Suppressor macrophage treated with lipopolysaccharide for 1 hour (primary cell): ENCODE measurements around the gene FAM76B.

Experiments used
- DNase-seq, 3 donors: peaks; one replicate each; pipeline ENCODE4 v3.0.0-alpha.2; 2020 to 2022

Gene FAM76B

DNA sequence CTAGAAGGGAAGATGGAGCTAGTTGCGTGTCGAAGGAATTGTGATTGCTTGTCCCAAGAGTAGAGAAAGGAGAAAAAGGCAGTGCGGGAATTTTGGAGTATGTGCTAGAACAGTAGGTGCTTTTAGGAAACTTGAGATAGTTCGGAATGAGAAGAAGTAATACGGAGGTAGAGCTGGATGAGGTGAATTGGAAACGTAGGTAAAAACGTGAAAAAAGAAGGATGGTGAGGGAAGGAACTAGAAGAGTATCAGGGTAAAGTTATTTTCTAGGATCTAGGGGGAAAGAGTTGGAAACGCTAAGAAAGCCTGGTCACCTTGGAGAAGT lies 2.1 kb upstream of the FAM76B start:
- no peak for DNase-seq

GRCh38 chr11:95790933-95791708 lies 1.5 kb upstream of the FAM76B start:
- peak; percentile 34 to 64 (median 51) for DNase-seq

- peak; percentile 99 to 100 (median 100) for DNase-seq
Observed at GRCh38 chr11:95790123-95790932, 746 bp upstream of the FAM76B start, which contains the start of gene CEP57. Gene CEP57, plus strand, starts transcription at chr11:95790498. Its CDS starts 201 bp downstream, at chr11:95790699.

DNA sequence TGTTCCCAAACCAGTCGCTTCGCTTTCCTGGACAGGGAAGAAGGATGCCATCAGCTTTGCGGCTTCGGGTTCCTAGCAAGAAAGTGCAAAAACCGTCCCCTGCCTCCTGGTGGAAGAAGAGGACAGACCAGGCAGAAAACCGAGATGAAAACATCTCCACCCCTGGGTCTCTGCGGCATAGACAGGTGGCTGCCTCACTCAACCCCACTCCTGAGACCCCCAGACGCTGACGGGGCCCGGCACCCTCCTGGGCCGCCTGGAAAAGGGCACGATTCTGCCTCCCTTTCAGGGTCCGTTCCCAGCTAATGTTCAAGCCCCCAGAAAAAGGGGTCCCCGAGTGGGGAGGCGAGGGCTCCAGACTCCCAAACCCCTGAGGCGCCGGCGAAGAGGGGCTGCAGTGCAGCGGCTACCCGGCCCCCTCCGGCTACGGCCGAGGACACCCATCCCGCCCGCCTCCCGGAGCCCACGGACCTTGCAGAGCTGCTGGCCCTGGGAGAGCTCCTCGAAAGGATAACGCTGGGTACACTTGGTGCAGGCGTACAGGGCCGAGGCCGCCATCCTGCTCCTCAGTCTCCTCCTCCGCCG lies 569 bp downstream of the FAM76B start:
- DNase-seq = peak; percentile 29 to 42 (median 35)

GRCh38 chr11:95780544-95780943 lies 9.0 kb downstream of the FAM76B start:
- no peak for DNase-seq

DNA sequence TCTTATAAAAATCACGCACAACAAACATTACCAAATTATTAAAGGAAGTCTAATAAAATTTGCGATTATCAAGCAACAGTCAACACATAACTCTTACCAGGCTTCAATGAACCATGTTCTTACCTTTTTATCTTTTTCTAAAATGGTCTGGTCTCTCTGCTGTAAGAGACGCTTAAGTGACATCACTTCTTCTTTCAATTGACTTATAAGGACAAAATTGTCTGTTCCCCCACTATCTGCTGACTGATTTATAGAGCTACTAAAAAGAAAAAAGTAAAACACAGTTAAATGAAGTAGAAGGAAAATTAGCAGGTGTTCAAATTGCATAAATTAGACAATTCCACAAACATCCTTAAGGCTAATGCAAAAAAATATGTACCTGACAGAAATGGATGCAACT lies 10.9 kb downstream of the FAM76B start:
- no peak for DNase-seq

GRCh38 chr11:95776859-95777258 lies 12.7 kb downstream of the FAM76B start:
- DNase-seq = no peak

GRCh38 chr11:95768521-95768920 lies 21.1 kb downstream of the FAM76B start:
- no peak for DNase-seq

DNA sequence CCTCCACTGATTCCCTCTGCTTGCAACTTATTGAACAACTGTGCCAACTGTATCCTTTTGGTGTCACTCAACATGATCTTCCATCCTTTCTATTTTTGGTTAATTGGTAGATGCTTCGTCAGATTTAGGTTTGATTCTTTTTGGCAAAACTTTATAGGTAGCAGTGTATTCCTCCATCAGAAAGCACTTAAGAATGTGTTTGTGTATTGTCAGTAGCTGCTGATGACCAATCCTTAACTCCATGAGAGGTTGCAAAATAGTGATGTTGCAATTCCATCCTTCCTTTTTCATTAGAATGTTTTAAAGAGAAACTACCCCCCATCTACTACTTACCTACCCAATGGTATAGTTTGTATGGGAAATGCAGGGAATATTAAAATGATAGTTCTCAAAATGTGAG lies 22.1 kb downstream of the FAM76B start:
- peak; percentile 66 to 90 (median 89) for DNase-seq

- peak; percentile 32 to 80 (median 74) for DNase-seq
Observed at GRCh38 chr11:95766701-95767100, 22.9 kb downstream of the FAM76B start.

GRCh38 chr11:95764267-95764898 lies 25.2 kb downstream of the FAM76B start:
- peak; percentile 53 to 84 (median 81) for DNase-seq

DNA sequence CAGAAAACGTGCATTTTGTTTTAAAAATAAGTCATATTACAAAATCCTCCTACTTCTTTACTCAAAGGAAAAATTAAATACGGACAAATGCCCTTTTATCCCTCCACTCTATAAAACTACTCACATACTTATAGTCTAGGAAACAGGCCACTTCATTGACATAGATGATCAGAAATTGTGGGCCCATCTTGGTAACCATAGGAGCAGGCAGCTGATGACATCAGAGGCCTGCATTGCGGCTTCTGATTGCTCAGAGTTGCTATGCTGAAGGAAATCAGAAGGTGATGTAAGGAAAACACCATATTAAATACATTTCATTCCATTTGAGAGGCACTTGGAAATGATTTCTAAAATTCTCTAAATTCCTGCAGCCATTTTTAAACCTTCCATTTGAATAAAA lies 27.0 kb downstream of the FAM76B start:
- DNase-seq = no peak

DNA sequence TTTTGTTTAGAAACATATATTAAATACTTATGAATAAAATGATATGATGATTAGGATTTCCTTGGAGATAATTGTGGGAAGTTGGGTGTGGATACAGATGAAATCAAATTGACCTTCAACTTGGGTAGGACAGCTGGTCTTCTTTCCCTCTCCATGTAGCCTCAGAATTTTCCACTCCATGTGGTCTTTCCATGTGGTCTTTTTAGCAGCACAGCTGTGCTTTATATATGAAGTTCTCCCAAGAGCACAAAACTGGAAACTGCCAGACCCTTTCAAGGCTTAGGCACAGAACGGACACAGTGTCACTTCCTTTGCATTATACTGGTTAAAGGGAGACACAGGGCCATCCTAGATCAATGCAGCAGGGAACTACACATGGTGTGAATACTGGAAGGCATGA lies 28.6 kb downstream of the FAM76B start:
- DNase-seq = no peak

DNA sequence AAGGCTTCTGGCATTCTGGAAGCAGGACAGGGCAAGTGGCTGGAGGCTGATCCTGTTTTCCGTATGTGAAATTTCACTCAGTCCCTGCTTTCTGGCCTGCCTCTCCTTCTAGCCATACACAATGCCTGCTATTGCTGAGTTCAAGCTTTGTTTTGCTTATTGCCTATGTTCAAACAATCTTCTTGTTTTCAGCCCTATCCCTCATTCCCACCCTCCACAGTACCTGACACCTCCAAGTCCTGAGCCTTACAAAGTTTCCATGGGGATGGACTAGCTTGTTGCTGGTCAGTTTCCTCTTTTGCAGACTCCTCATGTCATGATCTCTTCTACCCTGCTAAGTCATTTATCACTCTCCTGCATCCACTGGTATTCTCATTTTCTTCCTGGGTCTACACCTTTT lies 38.1 kb downstream of the FAM76B start:
- no peak for DNase-seq

DNA sequence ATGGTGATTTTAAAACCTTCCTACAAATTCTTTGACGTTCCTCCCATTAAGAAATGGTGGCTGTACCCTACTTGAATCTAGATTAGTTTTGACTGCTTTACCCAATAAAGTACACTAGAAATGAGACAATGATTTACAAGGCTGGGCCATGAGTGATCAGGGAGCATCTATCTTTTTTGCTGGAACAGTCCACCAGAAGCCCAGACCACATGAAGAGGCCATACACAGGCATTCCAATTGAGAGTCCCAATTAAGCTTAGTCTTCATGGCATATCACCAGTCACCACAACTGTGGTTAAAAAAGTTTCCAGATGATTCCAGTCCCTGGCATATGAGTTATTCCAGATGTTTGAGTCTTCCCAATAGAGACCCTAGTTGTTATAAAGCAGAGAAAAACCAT lies 39.5 kb downstream of the FAM76B start:
- DNase-seq = no peak

GRCh38 chr11:95739108-95739938 lies 50.3 kb downstream of the FAM76B start:
- no peak for DNase-seq

DNA sequence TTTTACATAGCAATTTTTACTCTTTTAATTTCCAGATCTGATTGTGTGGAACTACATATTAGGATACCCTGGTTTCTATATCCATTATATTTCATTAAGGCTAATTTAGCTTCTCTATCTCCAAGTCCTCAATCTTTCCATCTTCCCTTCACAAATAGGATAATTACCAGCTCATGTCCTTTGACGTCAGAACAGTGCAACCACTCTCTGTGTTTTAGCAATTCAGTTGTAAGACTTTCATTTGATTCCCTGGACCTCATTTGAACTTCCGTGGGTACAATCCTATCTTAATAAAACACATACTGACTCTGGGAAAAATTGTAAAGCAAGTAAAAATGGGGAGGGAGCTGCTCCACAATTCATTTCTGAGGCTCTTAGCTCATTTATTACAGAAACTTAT lies 52.8 kb downstream of the FAM76B start:
- DNase-seq = no peak

DNA sequence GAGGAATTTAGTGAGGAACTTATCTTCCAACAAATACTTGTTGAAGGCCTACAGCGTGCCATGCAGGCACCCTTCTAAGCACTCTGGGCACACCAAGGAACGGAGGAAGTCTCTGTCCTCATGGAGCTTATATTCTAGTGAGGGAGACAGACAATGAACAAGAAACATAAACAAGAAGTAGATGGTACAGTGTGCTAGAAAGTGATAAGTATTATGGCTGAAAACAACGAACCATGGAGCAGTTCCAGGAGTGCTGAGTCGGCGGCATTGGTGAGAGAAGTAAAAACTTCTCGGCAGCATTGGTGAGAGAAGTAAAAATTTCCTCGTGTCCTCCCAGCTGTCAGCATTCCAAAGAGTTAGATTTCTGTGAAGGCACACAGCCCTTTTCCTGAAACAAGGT lies 53.2 kb downstream of the FAM76B start:
- no peak for DNase-seq

DNA sequence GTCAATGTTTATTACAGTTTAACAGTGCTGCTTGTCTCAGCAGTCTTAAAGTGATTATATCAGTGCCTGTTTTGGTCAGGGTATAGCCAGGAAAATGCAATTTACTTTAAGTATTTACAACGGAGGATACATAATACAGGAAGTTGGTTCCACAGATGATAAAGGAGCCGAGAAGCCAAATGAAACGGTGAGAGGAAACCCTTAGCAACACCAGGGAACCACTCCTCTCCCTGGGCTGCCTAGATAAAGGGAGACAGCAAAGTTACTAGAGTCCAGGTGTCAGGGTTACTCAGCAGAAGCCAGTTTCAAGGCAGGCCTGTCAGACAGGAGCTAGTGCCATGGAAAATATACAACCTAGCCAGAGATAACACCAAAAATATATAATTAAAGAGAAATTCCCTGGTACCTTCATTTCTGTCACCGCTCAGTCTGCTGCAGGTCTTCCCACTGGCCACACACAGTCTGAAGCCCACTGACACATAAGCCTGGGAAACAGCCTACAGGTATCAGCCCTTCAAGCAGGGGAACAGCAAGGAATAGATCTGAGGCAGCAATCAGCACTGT lies 55.5 kb downstream of the FAM76B start:
- no peak for DNase-seq

- no peak for DNase-seq
Observed at GRCh38 chr11:95732930-95733602, 56.5 kb downstream of the FAM76B start.

- no peak for DNase-seq
Observed at GRCh38 chr11:95729462-95729861, 60.1 kb downstream of the FAM76B start.
